Neural cell (in vitro differentiated cells): ENCODE measurements around the gene PAQR9. TPM values are rescaled to one million over a fixed set of nuclear protein-coding genes. Genes with fewer than 3 reads are reported as not detected.

Experiments
- H2AFZ ChIP-seq: fragments of 200-600, 300-800 bp; sonication (generic), shearing (Covaris generic); 2 replicates; pipeline ENCODE4 v1.6.0; 2014; ENCODE audit warnings: low read depth, mild to moderate bottlenecking, antibody characterized with exemption, low read length, moderate library complexity
- H3F3A ChIP-seq: fragments of 200-600 bp; shearing (Covaris generic); 2 replicates; pipeline ENCODE4 v1.6.1; 2016; ENCODE audit warnings: mild to moderate bottlenecking, moderate library complexity, mixed read lengths, antibody characterized with exemption, low read length; ENCODE audit not compliant: insufficient read depth, poor library complexity, severe bottlenecking
- H3K27ac ChIP-seq: fragments of 200-600, 300-800 bp; sonication (generic), shearing (Covaris generic); 2 replicates; pipeline ENCODE4 v1.5.1; 2014; ENCODE audit warnings: mild to moderate bottlenecking, low read length, moderate library complexity
- H3K27me3 ChIP-seq: fragments of 300-800, 200-600 bp; sonication (generic), shearing (Covaris generic); 2 replicates; pipeline ENCODE4 v1.6.0; 2014; ENCODE audit warnings: mild to moderate bottlenecking, low read depth, low read length, moderate library complexity; ENCODE audit not compliant: insufficient read depth
- H3K36me3 ChIP-seq: fragments of 300-800, 200-600 bp; sonication (generic), shearing (Covaris generic); 2 replicates; pipeline ENCODE4 v1.5.1; 2014; ENCODE audit warnings: mild to moderate bottlenecking, antibody characterized with exemption, low read length, moderate library complexity; ENCODE audit not compliant: insufficient read depth
- H3K4me2 ChIP-seq: fragments of 300-800, 200-600 bp; sonication (generic), shearing (Covaris generic); 2 replicates; pipeline ENCODE4 v1.6.0; 2014; ENCODE audit warnings: mild to moderate bottlenecking, low read length
- H3K4me3 ChIP-seq: fragments of 300-800, 200-600 bp; sonication (generic), shearing (Covaris generic); 2 replicates; pipeline ENCODE4 v1.5.1; 2014; ENCODE audit warnings: mild to moderate bottlenecking, low read length, moderate library complexity
- H3K79me2 ChIP-seq: fragments of 200-600 bp; shearing (Covaris generic); replicated peaks from 2 replicates; pipeline ENCODE4 v1.6.0; 2014; ENCODE audit warnings: mild to moderate bottlenecking, low read length, moderate library complexity; ENCODE audit not compliant: insufficient read depth
- H3K9ac ChIP-seq: fragments of 300-800, 200-600 bp; sonication (generic), shearing (Covaris generic); 2 replicates; pipeline ENCODE4 v1.6.1; 2016; ENCODE audit warnings: mild to moderate bottlenecking, low read length, mixed read lengths
- H3K9me2 ChIP-seq: fragments of 200-600 bp; shearing (Covaris generic); 2 replicates; pipeline ENCODE4 v1.6.1; 2016; ENCODE audit warnings: mild to moderate bottlenecking, low read length, mixed read lengths; ENCODE audit not compliant: insufficient read depth
- H3K9me3 ChIP-seq: fragments of 200-600, 300-800 bp; sonication (generic), shearing (Covaris generic); 2 replicates; pipeline ENCODE4 v1.6.1; 2016; ENCODE audit warnings: mild to moderate bottlenecking, mixed run types, low read length, moderate library complexity, mixed read lengths
- H4K20me1 ChIP-seq: fragments of 200-600 bp; shearing (Covaris generic); 2 replicates; pipeline ENCODE4 v1.6.1; 2016; ENCODE audit warnings: mild to moderate bottlenecking, mixed run types; ENCODE audit not compliant: insufficient read depth
- EP300 ChIP-seq: fragments of 450-650 bp; conservative IDR thresholded peaks from 2 replicates; pipeline ENCODE4 v1.6.1; 2014; ENCODE audit warnings: antibody characterized with exemption, mild to moderate bottlenecking, moderate library complexity; ENCODE audit not compliant: poor library complexity, severe bottlenecking
- EZH2 ChIP-seq: fragments of 200-600, 300-800 bp; shearing (Covaris generic), sonication (generic); IDR thresholded peaks from 2 replicates; pipeline ENCODE4 v1.6.1; 2014; ENCODE audit warnings: antibody characterized with exemption, low read length, borderline replicate concordance, mild to moderate bottlenecking; ENCODE audit not compliant: insufficient read depth, poor library complexity, severe bottlenecking
- MXI1 ChIP-seq: fragments of 450-650 bp; conservative IDR thresholded peaks from 2 replicates; pipeline ENCODE4 v1.6.1; 2014; ENCODE audit warnings: antibody characterized with exemption, mild to moderate bottlenecking; ENCODE audit not compliant: poor library complexity, severe bottlenecking
- POLR2AphosphoS5 ChIP-seq: IDR thresholded peaks from 2 replicates; pipeline ENCODE4 v1.6.1; 2012
- RAD21 ChIP-seq: fragments of 450-650 bp; conservative IDR thresholded peaks from 2 replicates; pipeline ENCODE4 v1.6.1; 2014; ENCODE audit warnings: antibody characterized with exemption, mild to moderate bottlenecking, moderate library complexity
- SMC3 ChIP-seq: fragments of 450-650 bp; conservative IDR thresholded peaks from 2 replicates; pipeline ENCODE4 v1.6.1; 2014; ENCODE audit warnings: antibody characterized with exemption, mild to moderate bottlenecking, moderate library complexity; ENCODE audit not compliant: poor library complexity
- TAF1 ChIP-seq: IDR thresholded peaks from 2 replicates; pipeline ENCODE4 v1.6.1; 2012; ENCODE audit warnings: low read depth
- polyA plus RNA-seq: library from polyadenylated mRNA; depleted of rRNA; stranded (reverse); fragments of >200 nt; gene quantifications from 2 replicates; pipeline ENCODE4 v1.2.3, GENCODE V29; 2014
- TF ChIP-seq, protein P1 (sequence below): fragments of 450-650 bp; IDR thresholded peaks from 2 replicates; pipeline ENCODE4 v1.5.1; 2014; ENCODE audit warnings: antibody characterized with exemption, mild to moderate bottlenecking, moderate library complexity; ENCODE audit not compliant: poor library complexity, severe bottlenecking
- TF ChIP-seq, protein P2 (sequence below): IDR thresholded peaks from 2 replicates; pipeline ENCODE4 v1.6.1; 2012; ENCODE audit warnings: borderline replicate concordance

The PAQR9 gene
- polyA plus RNA-seq, 1 donor from 2014 or later, result 0.24 TPM

DNA sequence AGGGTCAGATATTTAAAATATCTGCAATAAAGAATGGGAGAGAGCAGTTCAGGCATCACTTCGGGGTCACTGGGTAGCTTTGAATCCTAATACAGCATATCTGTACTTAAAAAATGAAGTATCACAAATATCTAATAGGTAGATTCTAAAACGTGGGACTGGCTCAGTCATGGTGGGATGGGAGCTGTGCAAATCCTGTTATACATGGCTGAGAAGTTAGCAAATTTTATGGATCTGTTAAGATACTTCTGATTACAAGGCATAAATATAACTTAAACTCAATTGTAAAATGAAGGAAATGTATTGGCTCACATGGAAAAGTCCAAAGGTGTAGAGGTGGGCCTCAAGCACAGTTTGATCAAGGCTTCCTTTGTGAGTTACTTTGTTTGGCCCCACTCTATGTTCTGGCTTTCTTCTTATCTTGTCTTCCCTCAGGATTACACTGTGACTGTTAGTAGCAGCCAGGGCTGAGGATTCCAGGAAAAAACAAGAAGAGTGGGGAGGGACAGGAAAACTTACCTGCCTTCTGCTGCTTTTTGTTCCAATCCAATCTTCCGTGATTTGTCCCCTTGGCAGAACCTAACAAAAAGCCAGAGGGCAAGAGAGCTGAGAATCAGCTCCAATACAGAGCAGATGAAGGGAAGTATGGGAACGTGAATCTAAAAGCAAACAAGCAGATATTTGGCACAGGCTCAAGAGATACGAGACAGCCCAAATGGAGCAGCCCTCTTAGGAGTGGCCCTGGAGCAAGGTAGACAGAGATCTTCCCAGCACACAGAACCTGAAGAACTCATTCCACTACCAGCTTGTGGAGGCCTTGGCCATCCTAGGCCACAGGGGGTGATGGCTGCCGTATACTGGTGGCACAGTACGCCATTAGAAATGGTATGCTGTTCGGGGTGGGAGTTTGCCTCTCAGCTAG lies 10.9 kb downstream of the PAQR9 start:
- no peak overlapping the region for H3K9ac ChIP-seq
- H4K20me1 ChIP-seq, result no peaks in the 10 kb centered on the region

DNA sequence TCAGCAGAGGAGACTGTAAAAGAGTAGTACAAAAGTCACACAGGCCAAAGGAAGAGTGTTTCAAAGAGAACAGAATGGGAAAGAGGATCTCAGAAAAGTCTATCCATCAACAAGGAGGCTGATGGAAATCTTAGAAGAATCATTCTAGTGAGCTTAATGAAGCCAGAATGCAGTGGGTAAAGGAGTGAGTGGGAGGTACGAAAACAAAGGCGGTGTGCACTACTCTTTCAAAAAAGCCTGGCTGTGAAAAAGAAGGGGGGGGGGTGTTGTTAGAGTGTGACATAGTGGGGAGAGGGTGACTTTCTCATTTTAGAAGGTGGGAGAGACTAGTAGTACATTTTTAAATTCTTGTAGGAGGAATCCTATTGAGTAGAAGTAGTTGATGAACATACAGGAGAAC lies 11.7 kb downstream of the PAQR9 start:
- Histone ChIP-seq H3K9me3 (no peaks in the 10 kb centered on the region), H3K9me2 (no peaks in the 10 kb centered on the region), H4K20me1 (no peaks in the 10 kb centered on the region), H3K79me2 (no peaks in the 10 kb centered on the region), H3F3A (no peaks in the 10 kb centered on the region), H3K27ac (no peak overlapping the region), H3K4me3 (no peak overlapping the region), H3K27me3 (no peaks in the 10 kb centered on the region), H3K9ac (no peak overlapping the region), H3K36me3 (no peaks in the 10 kb centered on the region), H2AFZ (no peak overlapping the region), H3K4me2 (no peak overlapping the region)
- TF ChIP-seq EZH2 (no peak), EP300 (no peak), RAD21 (no peak), MXI1 (no peak), SMC3 (no peak), TAF1 (no peak), POLR2AphosphoS5 (no peak)
- TF ChIP-seq, protein P1, sequence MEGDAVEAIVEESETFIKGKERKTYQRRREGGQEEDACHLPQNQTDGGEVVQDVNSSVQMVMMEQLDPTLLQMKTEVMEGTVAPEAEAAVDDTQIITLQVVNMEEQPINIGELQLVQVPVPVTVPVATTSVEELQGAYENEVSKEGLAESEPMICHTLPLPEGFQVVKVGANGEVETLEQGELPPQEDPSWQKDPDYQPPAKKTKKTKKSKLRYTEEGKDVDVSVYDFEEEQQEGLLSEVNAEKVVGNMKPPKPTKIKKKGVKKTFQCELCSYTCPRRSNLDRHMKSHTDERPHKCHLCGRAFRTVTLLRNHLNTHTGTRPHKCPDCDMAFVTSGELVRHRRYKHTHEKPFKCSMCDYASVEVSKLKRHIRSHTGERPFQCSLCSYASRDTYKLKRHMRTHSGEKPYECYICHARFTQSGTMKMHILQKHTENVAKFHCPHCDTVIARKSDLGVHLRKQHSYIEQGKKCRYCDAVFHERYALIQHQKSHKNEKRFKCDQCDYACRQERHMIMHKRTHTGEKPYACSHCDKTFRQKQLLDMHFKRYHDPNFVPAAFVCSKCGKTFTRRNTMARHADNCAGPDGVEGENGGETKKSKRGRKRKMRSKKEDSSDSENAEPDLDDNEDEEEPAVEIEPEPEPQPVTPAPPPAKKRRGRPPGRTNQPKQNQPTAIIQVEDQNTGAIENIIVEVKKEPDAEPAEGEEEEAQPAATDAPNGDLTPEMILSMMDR, result no peak
- TF ChIP-seq, protein P2, sequence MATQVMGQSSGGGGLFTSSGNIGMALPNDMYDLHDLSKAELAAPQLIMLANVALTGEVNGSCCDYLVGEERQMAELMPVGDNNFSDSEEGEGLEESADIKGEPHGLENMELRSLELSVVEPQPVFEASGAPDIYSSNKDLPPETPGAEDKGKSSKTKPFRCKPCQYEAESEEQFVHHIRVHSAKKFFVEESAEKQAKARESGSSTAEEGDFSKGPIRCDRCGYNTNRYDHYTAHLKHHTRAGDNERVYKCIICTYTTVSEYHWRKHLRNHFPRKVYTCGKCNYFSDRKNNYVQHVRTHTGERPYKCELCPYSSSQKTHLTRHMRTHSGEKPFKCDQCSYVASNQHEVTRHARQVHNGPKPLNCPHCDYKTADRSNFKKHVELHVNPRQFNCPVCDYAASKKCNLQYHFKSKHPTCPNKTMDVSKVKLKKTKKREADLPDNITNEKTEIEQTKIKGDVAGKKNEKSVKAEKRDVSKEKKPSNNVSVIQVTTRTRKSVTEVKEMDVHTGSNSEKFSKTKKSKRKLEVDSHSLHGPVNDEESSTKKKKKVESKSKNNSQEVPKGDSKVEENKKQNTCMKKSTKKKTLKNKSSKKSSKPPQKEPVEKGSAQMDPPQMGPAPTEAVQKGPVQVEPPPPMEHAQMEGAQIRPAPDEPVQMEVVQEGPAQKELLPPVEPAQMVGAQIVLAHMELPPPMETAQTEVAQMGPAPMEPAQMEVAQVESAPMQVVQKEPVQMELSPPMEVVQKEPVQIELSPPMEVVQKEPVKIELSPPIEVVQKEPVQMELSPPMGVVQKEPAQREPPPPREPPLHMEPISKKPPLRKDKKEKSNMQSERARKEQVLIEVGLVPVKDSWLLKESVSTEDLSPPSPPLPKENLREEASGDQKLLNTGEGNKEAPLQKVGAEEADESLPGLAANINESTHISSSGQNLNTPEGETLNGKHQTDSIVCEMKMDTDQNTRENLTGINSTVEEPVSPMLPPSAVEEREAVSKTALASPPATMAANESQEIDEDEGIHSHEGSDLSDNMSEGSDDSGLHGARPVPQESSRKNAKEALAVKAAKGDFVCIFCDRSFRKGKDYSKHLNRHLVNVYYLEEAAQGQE, result no peak

More for the DNA sequence above, 10.9 kb downstream of the PAQR9 start:
- Histone ChIP-seq H3K4me3 (no peak overlapping the region), H3K4me2 (no peak overlapping the region), H2AFZ (no peak overlapping the region), H3K79me2 (no peaks in the 10 kb centered on the region), H3K9me3 (no peaks in the 10 kb centered on the region), H3K27me3 (no peaks in the 10 kb centered on the region), H3F3A (no peaks in the 10 kb centered on the region), H3K9me2 (no peaks in the 10 kb centered on the region), H3K36me3 (no peaks in the 10 kb centered on the region), H3K27ac (no peak overlapping the region)
- no peak for TF ChIP-seq SMC3
- TF ChIP-seq, protein P1, result no peak
- TF ChIP-seq, protein P2, result no peak
- no peak for TF ChIP-seq TAF1
- TF ChIP-seq MXI1, result no peak
- TF ChIP-seq EP300, result no peak
- TF ChIP-seq EZH2, result no peak
- no peak for TF ChIP-seq POLR2AphosphoS5
- no peak for TF ChIP-seq RAD21
